ENCODE data around the gene NFAT5.

- TF ChIP-seq, protein P1, sequence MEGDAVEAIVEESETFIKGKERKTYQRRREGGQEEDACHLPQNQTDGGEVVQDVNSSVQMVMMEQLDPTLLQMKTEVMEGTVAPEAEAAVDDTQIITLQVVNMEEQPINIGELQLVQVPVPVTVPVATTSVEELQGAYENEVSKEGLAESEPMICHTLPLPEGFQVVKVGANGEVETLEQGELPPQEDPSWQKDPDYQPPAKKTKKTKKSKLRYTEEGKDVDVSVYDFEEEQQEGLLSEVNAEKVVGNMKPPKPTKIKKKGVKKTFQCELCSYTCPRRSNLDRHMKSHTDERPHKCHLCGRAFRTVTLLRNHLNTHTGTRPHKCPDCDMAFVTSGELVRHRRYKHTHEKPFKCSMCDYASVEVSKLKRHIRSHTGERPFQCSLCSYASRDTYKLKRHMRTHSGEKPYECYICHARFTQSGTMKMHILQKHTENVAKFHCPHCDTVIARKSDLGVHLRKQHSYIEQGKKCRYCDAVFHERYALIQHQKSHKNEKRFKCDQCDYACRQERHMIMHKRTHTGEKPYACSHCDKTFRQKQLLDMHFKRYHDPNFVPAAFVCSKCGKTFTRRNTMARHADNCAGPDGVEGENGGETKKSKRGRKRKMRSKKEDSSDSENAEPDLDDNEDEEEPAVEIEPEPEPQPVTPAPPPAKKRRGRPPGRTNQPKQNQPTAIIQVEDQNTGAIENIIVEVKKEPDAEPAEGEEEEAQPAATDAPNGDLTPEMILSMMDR (IDR thresholded peaks at IDR 0.05), result no peak
- TF ChIP-seq ZFX (IDR thresholded peaks at IDR 0.05; ENCODE audit: borderline replicate concordance), result no peak
Observed at GRCh38 chr16:69672998-69673713, 107.4 kb downstream of the NFAT5 start.

Data from 22Rv1 (cell line).